Neutrophil (primary cell): Measurements from ENCODE around the gene IER3.

Source experiments
- H3K27ac ChIP-seq: fragments of 200-600 bp; sonication (generic); 2 replicates; pipeline ENCODE4 v1.5.1; 2016; ENCODE audit warnings: mild to moderate bottlenecking, moderate library complexity
- H3K27me3 ChIP-seq: fragments of 200-600 bp; sonication (generic); 2 replicates; pipeline ENCODE4 v1.6.0; 2016; ENCODE audit warnings: mild to moderate bottlenecking
- H3K36me3 ChIP-seq: fragments of 200-600 bp; sonication (generic); 2 replicates; pipeline ENCODE4 v1.5.1; 2017
- H3K4me1 ChIP-seq, 2 experiments: fragments of 200-600 bp in 1 of 2; sonication (generic) in 1 of 2; 1 replicate in 1 of 2; 2 replicates in 1 of 2; pipeline versions ENCODE4 v1.5.1 to v1.6.1; 2013 to 2016; ENCODE audit warnings: low read depth in 1 of 2, low read length in 1 of 2, mild to moderate bottlenecking in 1 of 2, moderate library complexity in 1 of 2; ENCODE audit not compliant: control insufficient read depth in 1 of 2, insufficient read depth in 1 of 2
- H3K4me3 ChIP-seq, 2 experiments: fragments of 200-600 bp in 1 of 2; sonication (generic) in 1 of 2; 1 replicate in 1 of 2; 2 replicates in 1 of 2; pipeline ENCODE4 v1.5.1; 2013 to 2016; ENCODE audit warnings: low read depth in 1 of 2, low read length in 1 of 2, mild to moderate bottlenecking in 1 of 2, moderate library complexity in 1 of 2
- H3K9me3 ChIP-seq: fragments of 200-600 bp; sonication (generic); 2 replicates; pipeline ENCODE4 v1.5.1; 2016
- CTCF ChIP-seq: fragments of 200-600 bp; sonication (generic); IDR thresholded peaks from 2 replicates; pipeline ENCODE4 v1.5.1; 2016; ENCODE audit warnings: antibody characterized with exemption

Gene IER3

GRCh38 chr6:30747902-30748769 is 3.8 kb upstream of the IER3 start:
- Histone ChIP-seq H3K4me1 (peaks cover 18 to 34% of the 10 kb centered on the region in 2 experiments), H3K27ac (no peak overlapping the region)
- TF ChIP-seq CTCF: no peak

GRCh38 chr6:30747300-30747687 is 2.9 kb upstream of the IER3 start:
- no peak overlapping the region for H3K27ac ChIP-seq
- H3K9me3 ChIP-seq: no peaks in the 10 kb centered on the region
- peaks cover 12 to 28% of the 10 kb centered on the region in 2 experiments for H3K4me1 ChIP-seq
- no peaks in the 10 kb centered on the region for H3K36me3 ChIP-seq
- no peaks in the 10 kb centered on the region for H3K27me3 ChIP-seq
- no peak overlapping the region for H3K4me3 ChIP-seq
- no peak for TF ChIP-seq CTCF

More at GRCh38 chr6:30747902-30748769, 3.8 kb upstream of the IER3 start:
- Histone ChIP-seq H3K4me3 (no peak overlapping the region), H3K27me3 (no peaks in the 10 kb centered on the region), H3K36me3 (no peaks in the 10 kb centered on the region), H3K9me3 (no peaks in the 10 kb centered on the region)

- no peaks in the 10 kb centered on the region for H3K27me3 ChIP-seq
- H3K4me1 ChIP-seq: peaks cover 40 to 41% of the 10 kb centered on the region in 2 experiments
- peak overlapping the region; percentile 89 to 99 for H3K4me3 ChIP-seq
- no peaks in the 10 kb centered on the region for H3K9me3 ChIP-seq
- peaks cover 28% of the 10 kb centered on the region for H3K36me3 ChIP-seq
- TF ChIP-seq CTCF: no peak
- H3K27ac ChIP-seq: peak overlapping the region; percentile 92
Observed at GRCh38 chr6:30743099-30744053, 971 bp downstream of the IER3 start.

- no peaks in the 10 kb centered on the region for H3K9me3 ChIP-seq
- peaks cover 37% of the 10 kb centered on the region for H3K36me3 ChIP-seq
- H3K4me3 ChIP-seq: peak within 1 kb of the TSS; percentile 89 to 99
- TF ChIP-seq CTCF: peak; percentile 55
- peak within 1 kb of the TSS; percentile 92 for H3K27ac ChIP-seq
- H3K4me1 ChIP-seq: peaks cover 46 to 48% of the 10 kb centered on the region in 2 experiments
- no peaks in the 10 kb centered on the region for H3K27me3 ChIP-seq
Observed at GRCh38 chr6:30742316-30743098, 1.8 kb downstream of the IER3 start, which contains the start of gene FLOT1. FLOT1 (minus strand) TSS chr6:30742687; CDS start chr6:30742189, 498 bp downstream.

- Histone ChIP-seq H3K4me3 (peak overlapping the region; percentile 89 to 99), H3K27ac (peak overlapping the region; percentile 92), H3K36me3 (peaks cover 43% of the 10 kb centered on the region), H3K9me3 (no peaks in the 10 kb centered on the region), H3K4me1 (peaks cover 53% of the 10 kb centered on the region in 2 experiments), H3K27me3 (no peaks in the 10 kb centered on the region)
- TF ChIP-seq CTCF: no peak
Observed at GRCh38 chr6:30741789-30742315, 2.5 kb downstream of the IER3 start.
